Neural progenitor cell (in vitro differentiated cells): Measurements from ENCODE around the gene CFAP161.

ENCODE experiments used
- EZH2 ChIP-seq: fragments of 200-600 bp; sonication (generic); IDR thresholded peaks from 2 replicates; pipeline ENCODE4 v1.6.1; 2017; ENCODE audit warnings: antibody characterized with exemption, mild to moderate bottlenecking, moderate library complexity
- TF ChIP-seq, protein P1 (sequence below): fragments of 200-600 bp; sonication (generic); IDR thresholded peaks from 2 replicates; pipeline ENCODE4 v1.5.1; 2017; ENCODE audit warnings: antibody characterized with exemption, mild to moderate bottlenecking

DNA sequence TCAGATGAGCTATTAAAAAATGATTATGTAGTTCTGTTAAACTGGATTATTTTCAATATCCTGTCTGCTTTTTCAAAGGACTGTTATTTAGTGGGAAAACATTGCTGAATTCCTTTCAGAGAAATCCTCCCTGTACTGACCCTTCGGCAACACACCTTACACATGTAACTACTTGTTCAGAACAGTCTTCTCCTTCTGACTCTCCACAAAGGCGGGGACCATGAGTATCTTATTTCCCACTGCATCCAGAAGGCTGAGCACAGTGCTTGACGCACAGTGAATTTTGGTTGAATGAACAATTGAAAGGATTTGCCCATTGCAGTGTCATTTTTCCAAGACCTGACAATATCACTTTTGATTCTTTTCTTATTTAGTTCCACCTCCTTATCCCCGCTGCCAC lies 23.1 kb upstream of the CFAP161 start:
- TF ChIP-seq, protein P1, sequence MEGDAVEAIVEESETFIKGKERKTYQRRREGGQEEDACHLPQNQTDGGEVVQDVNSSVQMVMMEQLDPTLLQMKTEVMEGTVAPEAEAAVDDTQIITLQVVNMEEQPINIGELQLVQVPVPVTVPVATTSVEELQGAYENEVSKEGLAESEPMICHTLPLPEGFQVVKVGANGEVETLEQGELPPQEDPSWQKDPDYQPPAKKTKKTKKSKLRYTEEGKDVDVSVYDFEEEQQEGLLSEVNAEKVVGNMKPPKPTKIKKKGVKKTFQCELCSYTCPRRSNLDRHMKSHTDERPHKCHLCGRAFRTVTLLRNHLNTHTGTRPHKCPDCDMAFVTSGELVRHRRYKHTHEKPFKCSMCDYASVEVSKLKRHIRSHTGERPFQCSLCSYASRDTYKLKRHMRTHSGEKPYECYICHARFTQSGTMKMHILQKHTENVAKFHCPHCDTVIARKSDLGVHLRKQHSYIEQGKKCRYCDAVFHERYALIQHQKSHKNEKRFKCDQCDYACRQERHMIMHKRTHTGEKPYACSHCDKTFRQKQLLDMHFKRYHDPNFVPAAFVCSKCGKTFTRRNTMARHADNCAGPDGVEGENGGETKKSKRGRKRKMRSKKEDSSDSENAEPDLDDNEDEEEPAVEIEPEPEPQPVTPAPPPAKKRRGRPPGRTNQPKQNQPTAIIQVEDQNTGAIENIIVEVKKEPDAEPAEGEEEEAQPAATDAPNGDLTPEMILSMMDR: no peak
- no peak for TF ChIP-seq EZH2
